HG02798 (cell line): ENCODE data around the gene EBI3.
"Not testable (repeated sequence)": the region's sequence is repeated elsewhere in the genome, so short reads cannot be mapped to it uniquely, and the experiment has no call there.

Source experiments
- ATAC-seq: cut with Tn5 transposase; IDR thresholded peaks from one replicate; pipeline ENCODE4 v1.9.1; 2021; ENCODE audit warnings: mild to moderate bottlenecking; ENCODE audit not compliant: unreplicated experiment, poor library complexity

The EBI3 gene

DNA sequence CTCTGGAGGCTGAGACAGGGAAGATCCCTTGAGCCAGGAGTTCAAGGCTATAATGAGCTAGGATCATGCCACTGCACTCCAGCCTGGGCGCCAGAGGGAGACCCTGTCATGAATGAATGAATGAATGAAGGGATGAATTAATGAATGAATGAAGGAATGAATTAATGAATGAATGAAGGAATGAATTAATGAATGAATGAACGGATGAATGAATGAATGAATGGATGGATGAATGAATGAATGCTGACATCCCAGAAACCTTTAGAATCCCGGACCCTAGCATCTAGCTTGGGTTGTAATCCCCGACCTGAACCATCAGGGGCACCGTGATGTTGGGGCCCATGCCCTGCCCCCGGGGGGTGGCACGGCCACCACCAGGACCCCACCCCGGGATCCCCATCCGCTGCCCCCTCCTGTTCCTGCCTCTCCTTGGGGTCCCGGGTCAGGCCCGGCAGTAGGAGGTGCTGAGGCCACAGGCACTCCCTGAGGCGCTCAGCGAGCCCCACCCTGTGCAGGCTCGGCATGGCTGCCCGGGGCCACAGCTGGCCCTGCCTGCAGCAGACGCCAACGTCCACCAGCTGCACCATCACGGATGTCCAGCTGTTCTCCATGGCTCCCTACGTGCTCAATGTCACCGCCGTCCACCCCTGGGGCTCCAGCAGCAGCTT lies 3.4 kb downstream of the EBI3 start:
- ATAC-seq, result no peak

DNA sequence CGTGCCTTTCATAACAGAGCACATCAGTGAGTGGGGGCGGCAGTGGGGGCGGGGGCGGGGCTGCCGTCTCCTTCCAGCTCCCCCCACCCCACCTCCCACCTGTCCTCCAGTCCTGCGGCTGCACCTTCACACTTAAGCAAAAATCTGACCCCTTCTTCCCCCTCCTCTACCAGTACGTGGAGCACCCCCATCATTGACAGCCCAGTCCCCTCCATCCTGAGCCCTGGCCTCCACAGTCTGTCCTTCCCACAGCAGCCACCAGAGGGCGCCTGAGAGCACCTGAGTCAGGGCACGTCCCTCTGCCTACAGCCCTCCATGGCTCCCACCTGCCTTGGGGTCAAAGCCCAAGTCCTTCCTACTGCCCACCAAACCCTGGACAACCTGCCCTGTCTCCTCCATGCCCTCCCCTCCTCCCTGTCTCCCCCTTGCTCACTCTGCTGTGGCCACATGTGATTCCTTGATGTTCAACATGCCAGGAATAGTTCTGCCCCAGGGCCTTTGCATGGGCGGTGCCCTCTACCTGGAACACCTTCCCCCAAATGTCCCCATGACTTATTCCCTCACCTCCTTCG lies 4.0 kb downstream of the EBI3 start:
- no peak for ATAC-seq

GRCh38 chr19:4234142-4234861 lies 5.0 kb downstream of the EBI3 start:
- no peak for ATAC-seq

DNA sequence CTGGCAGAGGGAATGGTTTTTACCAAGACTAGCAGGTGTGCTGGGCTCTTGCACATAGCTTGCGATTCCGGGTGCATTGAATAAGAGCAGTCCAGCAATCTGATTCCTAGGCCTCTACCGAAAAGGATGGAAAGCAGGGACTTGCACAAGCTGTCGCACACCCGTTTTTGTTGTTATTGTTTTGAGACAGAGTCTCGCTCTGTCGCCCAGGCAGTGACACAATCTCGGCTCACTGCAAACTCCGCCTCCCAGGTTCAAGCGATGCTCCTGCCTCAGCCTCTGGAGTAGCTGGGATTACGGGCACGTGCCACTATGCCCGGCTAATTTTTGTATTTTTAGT lies 5.5 kb downstream of the EBI3 start:
- ATAC-seq, result no peak

- not testable (repeated sequence) for ATAC-seq
Observed at GRCh38 chr19:4237510-4237909, 8.2 kb downstream of the EBI3 start.

DNA sequence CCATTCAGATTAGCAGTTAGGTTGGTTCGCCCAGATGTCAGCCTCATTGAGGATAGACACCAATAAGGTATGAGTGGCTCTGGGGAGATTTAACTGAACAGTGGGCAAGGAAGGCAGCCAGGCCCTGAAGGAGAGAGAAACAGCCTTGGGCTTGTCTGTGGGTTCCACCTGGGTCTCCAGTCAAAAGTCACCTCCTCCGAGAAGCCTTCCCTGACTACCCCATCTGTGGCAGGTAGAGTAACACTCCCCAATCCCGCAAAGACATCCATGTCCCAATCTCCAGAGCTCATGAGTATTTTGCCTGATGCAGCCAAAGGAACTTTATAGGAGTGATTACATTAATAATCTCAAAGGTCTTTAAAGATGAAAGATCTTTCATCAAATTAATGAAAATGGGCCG lies 9.5 kb downstream of the EBI3 start:
- no peak for ATAC-seq

DNA sequence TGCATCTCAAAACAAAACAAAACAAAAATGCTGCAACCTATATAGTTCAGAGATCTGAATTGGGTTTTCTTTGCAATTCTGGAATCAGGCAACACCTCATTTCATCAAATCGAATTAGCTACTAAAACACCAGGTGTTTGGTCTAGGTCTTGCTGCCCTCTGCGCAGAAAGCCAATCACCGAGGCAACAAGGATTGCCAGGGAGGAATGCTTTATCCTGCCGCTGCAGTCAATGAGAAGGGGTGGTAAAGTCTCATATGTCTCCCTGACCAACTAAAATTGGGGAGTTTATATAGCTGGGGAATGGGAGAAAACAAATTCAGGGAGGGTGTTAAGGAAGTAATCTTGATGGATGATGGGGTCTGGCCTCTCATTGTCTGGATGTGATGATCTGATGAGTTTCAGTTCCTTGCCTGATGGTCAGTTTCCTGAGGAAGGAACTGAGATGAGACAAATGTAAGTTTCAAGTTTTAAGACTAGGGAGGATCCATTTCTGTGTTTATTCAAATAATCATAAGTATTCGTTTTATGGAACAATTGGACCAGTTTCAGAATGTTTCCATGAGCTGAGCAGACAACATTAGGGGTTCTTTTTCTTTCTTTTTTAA lies 12.6 kb downstream of the EBI3 start:
- ATAC-seq, result no peak

- not testable (repeated sequence) for ATAC-seq
Observed at GRCh38 chr19:4245938-4246337, 16.6 kb downstream of the EBI3 start.

GRCh38 chr19:4246767-4247593 lies 17.7 kb downstream of the EBI3 start, which contains the start of gene YJU2:
YJU2 (plus strand) TSS chr19:4247080; CDS start chr19:4247147, 67 bp downstream.
- ATAC-seq, result peak; percentile 92

GRCh38 chr19:4256563-4256962 lies 27.2 kb downstream of the EBI3 start:
- ATAC-seq, result no peak

DNA sequence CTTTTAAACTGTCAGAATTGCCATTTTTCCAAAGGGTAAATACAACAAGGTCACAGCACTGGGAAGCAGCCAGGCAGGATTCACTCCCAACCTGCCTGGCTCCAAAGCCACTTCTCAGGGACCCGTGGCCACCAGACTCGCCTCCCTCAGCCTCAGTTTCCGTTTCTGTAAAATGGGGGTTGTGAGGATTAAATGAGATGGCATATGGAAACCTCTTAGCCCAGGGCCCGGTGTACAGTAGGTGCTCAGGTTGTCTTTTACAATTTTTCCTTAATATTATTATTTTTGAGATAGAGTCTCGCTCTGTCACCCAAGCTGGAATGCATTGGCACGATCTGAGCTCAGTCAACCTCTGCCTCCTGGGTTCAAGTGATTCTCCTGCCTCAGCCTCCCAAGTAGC lies 27.7 kb downstream of the EBI3 start:
- ATAC-seq, result no peak

DNA sequence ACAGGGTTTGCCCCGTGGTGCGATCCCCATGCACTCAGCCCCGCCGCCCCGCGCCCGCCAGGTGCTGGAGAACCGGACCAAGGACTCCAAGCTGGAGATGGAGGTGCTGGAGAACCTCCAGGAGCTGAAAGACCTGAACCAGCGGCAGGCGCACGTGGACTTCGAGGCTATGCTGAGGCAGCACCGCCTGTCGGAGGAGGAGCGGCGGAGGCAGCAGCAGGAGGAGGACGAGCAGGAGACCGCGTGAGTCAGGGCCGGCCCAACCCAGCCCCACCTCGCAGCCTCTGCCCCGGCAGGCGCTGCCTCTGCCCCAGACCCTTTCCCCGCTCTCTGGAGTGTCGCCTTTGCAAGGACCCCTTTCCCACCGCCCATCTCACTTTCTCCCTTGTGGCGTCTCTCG lies 28.9 kb downstream of the EBI3 start:
- ATAC-seq, result no peak

DNA sequence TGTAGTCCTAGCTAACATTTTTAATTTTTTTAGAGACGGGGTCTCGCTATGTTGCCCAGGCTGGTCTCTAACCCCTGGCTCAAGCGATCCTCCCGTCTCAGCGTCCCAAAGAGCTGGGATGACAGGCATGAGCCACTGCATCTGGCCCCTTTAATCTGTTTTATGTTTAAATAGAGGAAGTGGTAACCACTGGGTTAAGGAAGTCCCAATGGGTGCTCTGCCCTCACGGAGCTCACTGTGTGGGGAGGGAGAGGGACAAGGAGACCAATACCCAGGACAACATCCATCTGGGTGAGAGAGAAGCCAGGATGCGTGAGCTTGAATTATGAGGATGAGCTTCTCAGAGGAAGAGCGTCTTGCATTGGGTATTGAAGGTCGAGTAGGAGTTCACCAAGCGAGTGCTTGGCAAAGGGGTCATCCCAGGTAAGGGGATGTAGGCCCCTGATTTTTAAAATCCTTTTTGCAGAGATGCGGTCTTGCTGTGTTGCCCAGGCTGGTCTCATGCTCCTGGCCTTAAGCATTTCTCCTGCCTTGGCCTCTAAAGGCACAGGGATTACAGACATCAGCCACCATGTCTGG lies 31.4 kb downstream of the EBI3 start:
- no peak for ATAC-seq

GRCh38 chr19:4264812-4265211 lies 35.5 kb downstream of the EBI3 start:
- ATAC-seq, result no peak

DNA sequence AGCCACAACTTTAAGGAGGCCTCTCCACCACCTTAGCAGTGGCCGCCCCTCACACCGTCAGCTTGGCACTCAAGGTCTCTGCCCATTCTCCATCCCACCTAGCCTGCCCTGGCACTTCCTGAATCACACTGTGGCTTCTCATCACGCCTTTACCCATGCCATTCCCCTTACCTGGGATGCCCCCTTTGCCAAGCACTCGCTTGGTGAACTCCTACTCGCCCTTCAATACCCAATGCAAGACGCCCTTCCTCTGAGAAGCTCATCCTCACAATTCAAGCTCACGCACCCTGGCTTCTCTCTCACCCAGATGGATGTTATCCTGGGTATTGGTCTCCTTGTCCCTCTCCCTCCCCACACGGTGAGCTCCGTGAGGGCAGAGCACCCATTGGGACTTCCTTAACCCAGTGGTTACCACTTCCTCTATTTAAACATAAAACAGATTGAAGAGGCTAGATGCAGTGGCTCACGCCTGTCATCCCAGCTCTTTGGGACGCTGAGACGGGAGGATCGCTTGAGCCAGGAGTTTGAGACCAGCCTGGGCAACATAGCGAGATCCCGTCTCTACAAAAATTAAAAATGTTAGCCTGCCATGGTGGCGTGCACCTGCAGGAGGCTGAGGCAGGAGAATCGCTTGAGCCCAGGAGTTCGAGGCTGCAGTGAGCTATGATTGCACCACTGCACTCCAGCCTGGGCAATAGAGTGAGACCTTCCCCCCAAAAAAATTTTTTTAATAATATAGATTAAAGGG lies 37.1 kb downstream of the EBI3 start:
- ATAC-seq, result no peak

DNA sequence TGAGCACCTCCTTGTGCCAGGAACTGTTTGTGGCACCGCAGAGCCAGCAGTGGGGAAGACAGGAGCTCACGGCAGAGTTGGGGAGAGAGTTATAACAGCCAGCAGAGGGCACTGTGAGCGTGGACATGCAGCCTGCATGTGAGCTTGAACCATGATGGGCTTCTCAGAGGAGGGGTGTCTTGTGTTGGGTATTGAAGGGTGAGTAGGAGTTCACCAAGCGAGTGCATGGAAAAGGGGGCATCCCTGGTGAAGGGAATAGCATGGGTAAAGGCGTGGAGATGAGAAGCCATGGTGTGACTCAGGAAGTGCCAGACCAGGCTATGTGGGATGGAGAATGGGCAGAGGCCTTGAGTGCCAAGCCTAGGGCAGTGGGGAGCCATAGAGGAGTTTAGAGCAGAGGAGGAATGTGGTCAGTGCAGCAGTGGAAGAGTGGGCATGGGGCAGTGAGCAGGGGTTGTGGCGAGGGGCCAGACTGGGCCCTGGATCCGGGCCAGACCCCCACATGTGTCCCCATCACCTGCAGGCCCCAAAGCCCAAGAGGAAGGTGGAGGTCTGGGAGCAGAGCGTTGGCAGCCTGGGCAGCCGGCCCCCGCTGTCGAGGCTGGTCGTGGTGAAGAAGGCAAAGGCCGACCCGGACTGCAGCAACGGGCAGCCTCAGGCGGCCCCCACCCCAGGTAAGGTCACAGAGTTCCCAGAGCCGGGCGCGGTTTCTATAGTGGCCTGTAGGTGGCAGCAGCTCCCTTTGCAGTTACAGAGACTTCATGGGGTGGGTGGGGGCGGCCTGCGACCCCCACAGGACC lies 38.0 kb downstream of the EBI3 start:
- ATAC-seq, result no peak

DNA sequence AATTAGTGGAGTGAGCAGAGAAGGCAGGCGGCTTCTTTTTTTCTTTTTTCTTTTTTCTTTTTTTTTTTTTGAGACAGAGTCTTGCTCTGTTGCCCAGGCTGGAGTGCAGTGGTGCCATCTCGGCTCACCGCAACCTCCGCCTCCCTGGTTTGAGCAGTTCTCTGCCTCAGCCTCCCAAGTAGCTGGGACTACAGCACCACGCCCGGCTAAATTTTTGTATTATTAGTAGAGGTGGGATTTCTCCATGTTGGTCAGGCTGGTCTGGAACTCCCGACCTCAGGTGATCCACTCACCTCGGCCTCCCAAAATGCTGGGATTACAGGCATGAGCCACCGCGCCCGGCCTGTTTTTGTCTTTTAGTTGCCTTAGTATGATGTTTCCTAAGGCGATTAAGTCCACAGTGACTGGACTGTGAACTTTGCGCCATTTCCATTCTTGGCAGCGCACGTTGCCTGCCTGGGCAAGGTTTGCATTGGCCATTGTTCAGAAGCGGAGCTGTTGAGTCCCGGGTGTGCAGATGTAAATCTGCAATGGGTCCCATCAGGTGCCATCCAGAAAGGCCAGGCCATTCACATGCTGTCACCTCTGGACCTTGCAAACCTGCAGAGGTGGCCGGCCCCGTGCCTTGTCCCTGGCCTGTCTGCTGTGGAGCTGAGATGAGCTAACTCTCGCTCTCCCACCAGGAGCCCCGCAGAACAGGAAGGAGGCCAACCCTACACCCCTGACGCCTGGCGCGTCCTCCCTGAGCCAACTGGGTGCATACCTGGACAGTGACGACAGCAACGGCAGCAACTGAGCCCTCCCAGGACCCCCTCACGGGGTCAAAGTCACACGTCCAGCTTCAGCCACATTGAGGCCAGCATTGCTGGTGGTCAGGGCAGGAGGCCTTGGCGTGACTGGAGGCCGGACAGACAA lies 38.8 kb downstream of the EBI3 start:
- ATAC-seq, result no peak
